Activated naive CD8-positive, alpha-beta T cell treated with anti-CD3 and anti-CD28 coated beads, Interleukin-2, amount 10 ng/mL, durations not matched to agents 7 days and 5 days (primary cell): ENCODE data around the gene ARMH2. TPM values are rescaled to one million over a fixed set of nuclear protein-coding genes. Genes with fewer than 3 reads are reported as not detected.
"Not testable (repeated sequence)": the region's sequence is repeated elsewhere in the genome, so short reads cannot be mapped to it uniquely, and the experiment has no call there.

Source experiments
- ATAC-seq: fragments of 150-1000 bp; cut with Tn5 transposase; one replicate; pipeline ENCODE4 v1.10.0; 2021; ENCODE audit warnings: low read depth, moderate library complexity
- POLR2A ChIA-PET: fragments of 350-600 bp; sonication (Branson Sonifier 250); formaldehyde crosslinking; loops from one replicate; lab custom pipeline; 2021; ENCODE audit warnings: antibody characterized with exemption; lab: Charles Lee
- DNase-seq: peaks from one replicate; pipeline ENCODE4 v3.0.0; 2021
- H3K27ac Mint-ChIP-seq: one replicate; pipeline ENCODE4 v1.8.0; 2022; ENCODE audit warnings: mild to moderate bottlenecking, mixed read lengths
- H3K27me3 Mint-ChIP-seq: one replicate; pipeline ENCODE4 v1.8.0; 2022; ENCODE audit warnings: mild to moderate bottlenecking, moderate library complexity, mixed read lengths
- H3K36me3 Mint-ChIP-seq: one replicate; pipeline ENCODE4 v1.8.0; 2021; ENCODE audit warnings: mild to moderate bottlenecking, mixed read lengths
- H3K4me1 Mint-ChIP-seq: one replicate; pipeline ENCODE4 v1.8.0; 2021; ENCODE audit warnings: mixed read lengths
- H3K4me3 Mint-ChIP-seq: one replicate; pipeline ENCODE4 v1.8.0; 2022; ENCODE audit warnings: mild to moderate bottlenecking, moderate library complexity, mixed read lengths
- H3K9me3 Mint-ChIP-seq: one replicate; pipeline ENCODE4 v1.8.0; 2021; ENCODE audit warnings: mixed read lengths
- total RNA-seq, 2 experiments: library from RNA; stranded (reverse); gene quantifications; one replicate each; pipeline ENCODE4 v1.2.3, GENCODE V29; 2021

Gene ARMH2
- total RNA-seq, 2 experiments from 2014 or later: 1.6 to 2.2 TPM

DNA sequence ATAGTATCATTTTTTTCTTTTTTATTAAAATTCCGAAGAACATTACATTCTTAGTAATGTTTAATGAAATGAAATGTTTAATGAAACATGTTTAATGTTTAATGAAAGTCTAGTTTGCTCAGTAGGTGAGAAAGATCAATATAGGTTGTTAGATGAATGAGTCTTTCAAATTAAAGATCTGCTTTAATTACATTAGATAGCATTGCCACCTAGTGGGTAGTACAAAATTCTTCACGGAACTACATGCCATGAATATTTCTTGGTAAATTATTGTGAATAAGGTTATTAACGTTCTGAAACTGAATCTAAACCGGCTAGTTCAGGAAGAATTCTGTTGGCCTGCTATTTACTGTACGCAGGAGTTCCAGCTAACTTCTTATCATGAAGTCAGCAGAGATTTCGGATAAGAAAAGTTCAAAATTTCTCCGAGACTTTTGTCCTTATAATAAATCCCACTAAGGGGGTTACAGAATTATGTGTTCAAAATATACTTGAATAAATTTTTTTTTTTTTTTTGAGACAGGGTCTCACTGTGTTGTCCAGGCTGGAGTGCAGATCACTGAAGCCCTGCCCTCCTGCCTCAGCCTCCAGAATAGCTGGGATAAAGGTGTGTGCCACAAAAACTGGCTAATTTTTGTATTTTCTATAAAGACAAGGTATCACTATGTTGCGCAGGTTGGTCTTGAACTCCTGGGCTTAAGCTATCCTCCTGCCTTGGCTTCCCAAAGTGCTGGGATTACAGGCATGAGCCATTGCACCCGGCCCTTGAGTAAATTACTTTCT, 31.8 kb downstream of the ARMH2 start:
- POLR2A ChIA-PET: interaction anchor here (0.5 to 0.7 kb wide), 3 partner anchors 45 to 59 kb away, joined by 3 to 6 read pairs (median 3); no protein-coding TSS in a partner anchor
- ATAC-seq (no peak), DNase-seq (no peak)
- Mint-ChIP-seq H3K9me3 (peaks cover under 1% of the 10 kb centered on the region), H3K27ac (no peak overlapping the region), H3K36me3 (no peaks in the 10 kb centered on the region), H3K27me3 (no peaks in the 10 kb centered on the region), H3K4me1 (peaks cover 4% of the 10 kb centered on the region), H3K4me3 (no peak overlapping the region)

DNA sequence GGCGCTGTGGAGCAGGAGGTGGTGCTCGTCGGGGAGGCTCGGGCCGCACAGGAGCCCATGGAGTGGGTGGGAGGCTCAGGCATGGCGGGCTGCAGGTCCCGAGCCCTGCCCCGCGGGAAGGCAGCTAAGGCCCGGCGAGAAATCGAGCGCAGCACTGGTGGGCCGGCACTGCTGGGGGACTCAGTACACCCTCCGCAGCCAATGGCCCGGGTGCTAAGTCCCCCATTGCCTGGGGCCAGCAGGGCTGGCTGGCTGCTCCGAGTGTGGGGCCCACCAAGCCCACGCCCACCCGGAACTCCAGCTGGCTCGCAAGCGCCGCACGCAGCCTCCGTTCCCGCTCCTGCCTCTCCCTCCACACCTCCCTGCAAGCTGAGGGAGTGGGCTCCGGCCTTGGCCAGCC, 32.7 kb downstream of the ARMH2 start:
- DNase-seq, H3K27ac Mint-ChIP-seq, H3K4me1 Mint-ChIP-seq, H3K27me3 Mint-ChIP-seq, H3K36me3 Mint-ChIP-seq, POLR2A ChIA-PET, H3K9me3 Mint-ChIP-seq, ATAC-seq, H3K4me3 Mint-ChIP-seq: not testable (repeated sequence)

DNA sequence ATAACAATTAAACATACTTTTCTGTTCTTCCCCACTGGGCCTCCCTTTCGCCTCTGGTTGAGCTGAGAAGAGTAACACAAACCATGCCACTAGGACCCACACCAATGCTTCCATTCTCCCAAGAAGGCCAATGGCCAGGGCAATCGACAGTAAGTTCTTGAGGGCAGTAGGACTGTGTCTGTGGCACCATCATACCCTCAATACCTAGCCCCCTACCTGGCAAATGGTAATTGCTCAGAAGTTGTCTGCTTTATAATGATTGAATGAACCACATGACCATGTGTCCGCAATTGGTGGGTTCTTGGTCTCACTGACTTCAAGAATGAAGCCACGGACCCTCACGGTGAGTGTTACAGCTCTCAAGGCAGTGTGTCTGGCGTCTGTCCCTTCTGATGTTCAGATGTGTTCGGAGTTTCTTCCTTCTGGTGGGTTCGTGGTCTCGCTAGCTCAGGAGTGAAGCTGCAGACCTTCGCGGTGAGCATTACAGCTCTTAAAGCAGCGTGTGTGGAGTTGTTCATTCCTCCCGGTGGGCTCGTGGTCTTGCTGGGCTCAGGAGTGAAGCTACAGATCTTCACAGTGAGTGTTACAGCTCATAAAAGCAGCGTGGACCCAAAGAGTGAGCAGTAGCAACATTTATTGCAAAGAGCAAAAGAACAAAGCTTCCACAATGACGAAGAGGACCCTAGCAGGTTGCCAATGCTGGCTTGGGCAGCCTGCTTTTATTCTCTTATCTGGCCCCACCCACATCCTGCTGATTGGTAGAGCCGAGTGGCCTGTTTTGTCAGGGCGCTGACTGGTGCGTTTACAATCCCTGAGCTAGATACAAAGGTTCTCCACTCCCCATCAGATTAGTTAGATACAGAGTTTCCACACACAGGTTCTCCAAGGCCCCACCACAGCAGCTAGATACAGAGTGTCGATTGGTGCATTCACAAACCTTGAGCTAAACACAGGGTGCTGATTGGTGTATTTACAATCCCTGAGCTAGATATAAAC, 33.6 kb downstream of the ARMH2 start:
- H3K27ac Mint-ChIP-seq, ATAC-seq, DNase-seq, POLR2A ChIA-PET, H3K27me3 Mint-ChIP-seq, H3K9me3 Mint-ChIP-seq, H3K36me3 Mint-ChIP-seq, H3K4me1 Mint-ChIP-seq, H3K4me3 Mint-ChIP-seq: not testable (repeated sequence)

DNA sequence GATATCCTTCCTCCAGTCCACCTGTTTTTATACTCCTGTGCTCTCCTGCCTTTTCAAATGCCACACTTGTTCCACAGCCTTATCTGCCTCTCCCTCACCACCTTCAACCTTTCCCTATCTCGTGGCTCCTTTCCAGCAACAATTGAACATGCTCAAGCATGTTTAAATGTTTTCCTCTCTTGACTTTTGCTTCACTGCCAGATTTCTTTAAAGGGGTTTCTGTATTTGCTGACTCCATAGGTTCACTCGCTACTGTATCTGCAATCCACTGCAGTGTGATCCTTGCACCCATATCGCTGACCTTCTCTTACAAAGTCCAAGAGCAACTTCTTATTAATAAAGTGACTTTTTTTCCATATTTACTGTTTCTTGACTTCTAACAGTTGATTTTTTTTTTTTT, 35.1 kb downstream of the ARMH2 start:
- Mint-ChIP-seq H3K4me1 (peaks cover 8% of the 10 kb centered on the region), H3K36me3 (no peaks in the 10 kb centered on the region), H3K4me3 (no peak overlapping the region), H3K27me3 (no peaks in the 10 kb centered on the region), H3K27ac (no peak overlapping the region), H3K9me3 (peaks cover 1% of the 10 kb centered on the region)
- POLR2A ChIA-PET: no interaction called here
- ATAC-seq (no peak), DNase-seq (no peak)

- H3K4me3 Mint-ChIP-seq: no peak overlapping the region
Measured at GRCh38 chr6:24761851-24762250, 36.9 kb downstream of the ARMH2 start.

GRCh38 chr6:24761193-24761835, 37.4 kb downstream of the ARMH2 start:
- no peak overlapping the region for H3K4me3 Mint-ChIP-seq
- H3K27ac Mint-ChIP-seq: no peak overlapping the region
- no peaks in the 10 kb centered on the region for H3K36me3 Mint-ChIP-seq
- POLR2A ChIA-PET: no interaction called here
- ATAC-seq (no peak), DNase-seq (no peak)
- H3K9me3 Mint-ChIP-seq: peaks cover 1% of the 10 kb centered on the region
- H3K4me1 Mint-ChIP-seq: peaks cover 7% of the 10 kb centered on the region
- H3K27me3 Mint-ChIP-seq: no peaks in the 10 kb centered on the region

More at GRCh38 chr6:24761851-24762250, 36.9 kb downstream of the ARMH2 start:
- no peak for ATAC-seq
- no peak for DNase-seq
- Mint-ChIP-seq H3K27me3 (no peaks in the 10 kb centered on the region), H3K4me1 (peaks cover 8% of the 10 kb centered on the region), H3K27ac (no peak overlapping the region), H3K9me3 (peaks cover 1% of the 10 kb centered on the region), H3K36me3 (no peaks in the 10 kb centered on the region)
- POLR2A ChIA-PET: no interaction called here

DNA sequence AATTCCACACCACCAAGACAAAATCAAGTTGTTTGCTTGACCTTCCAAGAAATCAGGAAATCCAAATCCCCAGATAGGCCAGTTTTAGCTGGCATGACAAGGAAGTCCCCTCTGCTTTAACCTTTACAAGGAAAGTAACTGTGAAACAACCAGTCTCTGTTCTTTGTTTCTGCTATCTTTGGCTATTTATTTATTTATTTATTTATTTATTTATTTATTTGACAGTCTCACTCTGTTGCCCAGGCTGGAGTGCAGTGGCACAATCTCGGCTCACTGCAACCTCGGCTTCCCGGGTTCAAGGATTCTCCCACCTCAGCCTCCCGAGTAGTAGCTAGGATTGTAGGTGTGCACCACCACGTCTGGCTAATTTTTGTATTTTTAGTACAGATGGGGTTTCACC, 38.5 kb downstream of the ARMH2 start:
- no peak for ATAC-seq
- H3K27me3 Mint-ChIP-seq: no peaks in the 10 kb centered on the region
- no peaks in the 10 kb centered on the region for H3K36me3 Mint-ChIP-seq
- H3K9me3 Mint-ChIP-seq: peaks cover 1% of the 10 kb centered on the region
- H3K4me3 Mint-ChIP-seq: no peak overlapping the region
- H3K27ac Mint-ChIP-seq: no peak overlapping the region
- POLR2A ChIA-PET: no interaction called here
- peaks cover 6% of the 10 kb centered on the region for H3K4me1 Mint-ChIP-seq
- no peak for DNase-seq

DNA sequence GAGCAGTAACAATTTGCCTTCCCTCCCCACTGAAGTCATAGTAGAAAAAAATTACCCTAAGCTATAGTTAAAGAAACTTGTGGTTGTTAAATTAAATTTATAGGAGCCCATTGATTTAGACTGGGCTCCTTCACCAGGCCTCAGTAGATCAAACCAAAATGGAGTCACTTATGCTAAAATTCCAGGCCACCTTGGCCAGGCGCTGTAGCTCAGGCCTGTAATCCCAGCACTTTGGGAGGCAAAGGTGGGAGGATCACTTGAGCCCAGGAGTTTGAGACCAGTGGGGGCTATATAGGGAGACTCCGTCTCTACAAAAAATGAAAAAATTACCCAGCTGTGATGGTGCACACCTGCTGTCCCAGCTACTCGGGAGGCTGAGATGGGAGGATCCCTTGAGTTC, 39.0 kb downstream of the ARMH2 start:
- peaks cover 5% of the 10 kb centered on the region for H3K4me1 Mint-ChIP-seq
- POLR2A ChIA-PET: no interaction called here
- H3K36me3 Mint-ChIP-seq: no peaks in the 10 kb centered on the region
- no peak overlapping the region for H3K4me3 Mint-ChIP-seq
- no peak overlapping the region for H3K27ac Mint-ChIP-seq
- peaks cover 1% of the 10 kb centered on the region for H3K9me3 Mint-ChIP-seq
- DNase-seq (no peak), ATAC-seq (no peak)
- no peaks in the 10 kb centered on the region for H3K27me3 Mint-ChIP-seq

DNA sequence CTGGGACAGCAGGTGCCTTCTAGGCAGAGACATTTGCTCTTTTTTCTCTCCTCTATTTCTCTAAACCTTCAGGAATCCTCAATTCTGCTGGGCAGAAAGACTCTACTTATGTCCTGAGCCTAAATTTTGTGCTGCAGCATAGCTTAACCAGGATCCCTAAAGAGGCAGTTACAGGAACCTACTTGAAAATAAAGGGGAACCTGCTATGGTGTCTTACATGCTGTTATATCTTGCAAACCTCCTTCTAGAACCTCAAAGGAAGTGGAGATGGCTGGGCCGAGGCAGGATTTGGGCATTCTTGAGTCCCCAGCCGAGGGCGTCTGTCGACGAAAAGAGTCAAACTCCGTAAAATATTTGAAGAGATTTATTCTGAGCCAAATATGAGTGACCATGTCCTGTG, 41.1 kb downstream of the ARMH2 start:
- no peak for ATAC-seq
- POLR2A ChIA-PET: no interaction called here
- no peaks in the 10 kb centered on the region for H3K27me3 Mint-ChIP-seq
- peaks cover 5% of the 10 kb centered on the region for H3K4me1 Mint-ChIP-seq
- H3K4me3 Mint-ChIP-seq: no peak overlapping the region
- DNase-seq: no peak
- peaks cover 4% of the 10 kb centered on the region for H3K9me3 Mint-ChIP-seq
- H3K27ac Mint-ChIP-seq: no peak overlapping the region
- H3K36me3 Mint-ChIP-seq: no peaks in the 10 kb centered on the region

DNA sequence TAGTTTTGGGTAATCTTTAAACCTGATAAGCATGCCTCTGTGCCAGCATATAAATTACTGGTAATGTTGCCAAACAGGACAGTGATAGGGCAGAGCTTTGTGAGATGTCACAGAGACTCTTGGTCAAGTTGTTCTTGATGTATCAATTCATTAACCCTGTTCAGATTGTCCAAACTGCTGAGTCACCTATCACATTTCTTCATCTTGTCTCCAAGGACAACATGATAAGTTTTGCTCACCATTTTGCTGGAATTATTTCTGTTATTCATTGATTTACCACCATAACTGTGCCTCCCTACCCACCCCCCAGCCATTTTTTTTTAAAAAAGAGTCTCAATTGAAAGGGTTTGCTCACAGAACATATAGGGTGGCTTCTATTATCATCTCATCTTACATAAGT, 43.4 kb downstream of the ARMH2 start:
- Mint-ChIP-seq H3K4me1 (no peaks in the 10 kb centered on the region), H3K27ac (no peak overlapping the region), H3K36me3 (no peaks in the 10 kb centered on the region), H3K27me3 (peaks cover 12% of the 10 kb centered on the region), H3K4me3 (no peak overlapping the region), H3K9me3 (peaks cover 3% of the 10 kb centered on the region)
- no peak for ATAC-seq
- POLR2A ChIA-PET: no interaction called here
- no peak for DNase-seq

DNA sequence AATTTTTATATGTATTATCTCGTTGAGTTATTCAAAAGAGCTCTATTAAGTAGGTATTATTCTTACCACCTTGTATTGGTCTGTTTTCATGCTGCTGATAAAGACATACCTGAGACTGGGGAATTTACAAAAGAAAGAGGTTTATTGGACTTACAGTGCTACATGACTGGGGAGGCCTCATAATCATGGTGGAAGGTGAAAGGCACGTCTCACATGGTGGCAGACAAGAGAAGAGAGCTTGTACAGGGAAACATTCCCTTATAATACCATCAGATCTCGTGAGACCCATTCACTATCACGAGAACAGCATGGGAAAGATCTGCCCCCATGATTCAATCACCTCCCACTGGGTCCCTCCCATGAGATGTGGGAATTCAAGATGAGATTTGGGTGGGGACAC, 44.3 kb downstream of the ARMH2 start:
- peaks cover 12% of the 10 kb centered on the region for H3K27me3 Mint-ChIP-seq
- POLR2A ChIA-PET, H3K27ac Mint-ChIP-seq, H3K4me3 Mint-ChIP-seq, ATAC-seq, H3K36me3 Mint-ChIP-seq, H3K9me3 Mint-ChIP-seq, DNase-seq, H3K4me1 Mint-ChIP-seq: not testable (repeated sequence)

DNA sequence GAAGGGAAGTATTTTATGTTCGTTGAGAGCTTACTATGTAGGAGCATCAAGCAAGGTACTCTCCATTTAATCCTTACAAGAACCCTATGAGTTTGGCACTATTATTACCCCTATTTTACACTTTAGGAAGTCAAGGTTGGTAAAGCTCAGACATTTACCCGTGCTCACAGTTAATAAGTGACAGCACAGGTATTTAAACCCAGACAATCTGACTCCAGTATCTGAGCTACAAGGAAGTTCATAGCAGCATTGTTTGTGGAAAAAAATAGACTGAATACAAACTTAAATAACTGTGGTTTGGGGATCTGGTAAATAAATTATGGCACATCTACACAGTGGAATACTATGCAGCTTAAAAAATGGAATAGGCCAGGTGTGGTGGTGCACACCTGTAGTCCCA, 45.2 kb downstream of the ARMH2 start:
- POLR2A ChIA-PET: no interaction called here
- H3K27me3 Mint-ChIP-seq: peaks cover 12% of the 10 kb centered on the region
- DNase-seq (no peak), ATAC-seq (no peak)
- H3K9me3 Mint-ChIP-seq: peaks cover 3% of the 10 kb centered on the region
- H3K36me3 Mint-ChIP-seq: no peaks in the 10 kb centered on the region
- H3K4me1 Mint-ChIP-seq: no peaks in the 10 kb centered on the region
- no peak overlapping the region for H3K4me3 Mint-ChIP-seq
- no peak overlapping the region for H3K27ac Mint-ChIP-seq

GRCh38 chr6:24752917-24753492, 45.7 kb downstream of the ARMH2 start:
- H3K27ac Mint-ChIP-seq: no peak overlapping the region
- no peak for ATAC-seq
- no peaks in the 10 kb centered on the region for H3K4me1 Mint-ChIP-seq

More at GRCh38 chr6:24752917-24753492, 45.7 kb downstream of the ARMH2 start:
- Mint-ChIP-seq H3K36me3 (no peaks in the 10 kb centered on the region), H3K4me3 (no peak overlapping the region), H3K27me3 (peaks cover 12% of the 10 kb centered on the region), H3K9me3 (peaks cover 3% of the 10 kb centered on the region)
- POLR2A ChIA-PET: no interaction called here
- DNase-seq: no peak
